OCI-LY7 (cell line): ENCODE data around the gene GSKIP. TPM values are rescaled to one million over a fixed set of nuclear protein-coding genes. Genes with fewer than 3 reads are reported as not detected.

Source experiments
- BruUV-seq: library from RNA; stranded (reverse); fragments of 400-500 nt; replicated peaks from 2 replicates; lab custom pipeline; 2021; lab: Mats Ljungman, UMichigan
- CTCF ChIA-PET: fragments of 300-600 bp; sonication (Branson Sonifier 250); formaldehyde crosslinking; loops from one replicate; lab custom pipeline; 2022; ENCODE audit warnings: antibody characterized with exemption; ENCODE audit not compliant: unreplicated experiment; lab: Charles Lee
- POLR2A ChIA-PET: fragments of 300-600 bp; sonication (Branson Sonifier 250); formaldehyde crosslinking; loops from one replicate; lab custom pipeline; 2022; ENCODE audit warnings: antibody characterized with exemption; lab: Charles Lee
- DNase-seq: peaks from one replicate; pipeline ENCODE4 v3.0.0-alpha.2; 2015; ENCODE audit warnings: low spot score
- H2AFZ ChIP-seq: fragments of 200-600 bp; sonication (generic), shearing (Covaris generic); 2 replicates; pipeline ENCODE4 v1.6.1; 2014; ENCODE audit warnings: mild to moderate bottlenecking, antibody characterized with exemption, low read length, moderate library complexity
- H3K27ac ChIP-seq: fragments of 200-600 bp; sonication (generic); 2 replicates; pipeline ENCODE4 v1.5.1; 2014; ENCODE audit warnings: mixed run types, low read depth, mild to moderate bottlenecking, moderate library complexity, low read length, inconsistent platforms; ENCODE audit not compliant: poor library complexity, severe bottlenecking
- H3K36me3 ChIP-seq: fragments of 200-600 bp; sonication (generic); 2 replicates; pipeline ENCODE4 v1.6.1; 2014; ENCODE audit warnings: mild to moderate bottlenecking, antibody characterized with exemption, low read length, moderate library complexity, mixed read lengths; ENCODE audit not compliant: insufficient read depth
- H3K4me1 ChIP-seq: fragments of 200-600 bp; sonication (generic); 2 replicates; pipeline ENCODE4 v1.5.1; 2014; ENCODE audit warnings: mild to moderate bottlenecking, low read length; ENCODE audit not compliant: insufficient read depth, poor library complexity, severe bottlenecking
- H3K4me2 ChIP-seq: fragments of 200-600 bp; sonication (generic); 2 replicates; pipeline ENCODE4 v1.6.1; 2014; ENCODE audit warnings: mild to moderate bottlenecking, low read length
- H3K4me3 ChIP-seq: fragments of 200-600 bp; sonication (generic); 2 replicates; pipeline ENCODE4 v1.5.1; 2014; ENCODE audit warnings: mild to moderate bottlenecking, low read depth, low read length; ENCODE audit not compliant: poor library complexity, severe bottlenecking
- H3K79me2 ChIP-seq: fragments of 200-600 bp; sonication (generic); 2 replicates; pipeline ENCODE4 v1.6.1; 2016; ENCODE audit warnings: low read depth, mild to moderate bottlenecking, low read length, moderate library complexity, mixed read lengths; ENCODE audit not compliant: insufficient read depth
- H3K9me2 ChIP-seq: fragments of 200-600 bp; sonication (generic); 2 replicates; pipeline ENCODE4 v1.6.1; 2016; ENCODE audit warnings: mild to moderate bottlenecking, low read length, mixed read lengths; ENCODE audit not compliant: insufficient read depth
- H3K9me3 ChIP-seq: fragments of 200-600 bp; sonication (generic); 2 replicates; pipeline ENCODE4 v1.6.1; 2014; ENCODE audit warnings: mild to moderate bottlenecking, mixed run types, low read length, mixed read lengths
- H4K20me1 ChIP-seq: fragments of 200-600 bp; sonication (generic); 2 replicates; pipeline ENCODE4 v1.6.1; 2014; ENCODE audit warnings: mild to moderate bottlenecking, antibody characterized with exemption, low read length, moderate library complexity, mixed read lengths; ENCODE audit not compliant: insufficient read depth
- CTCF ChIP-seq: fragments of 200-600 bp; sonication (generic); conservative IDR thresholded peaks from 2 replicates; pipeline ENCODE4 v1.5.1; 2014; ENCODE audit warnings: mild to moderate bottlenecking, antibody characterized with exemption, low read length, moderate library complexity, mixed read lengths
- EZH2phosphoT487 ChIP-seq: fragments of 200-600 bp; sonication (generic); IDR thresholded peaks from 2 replicates; pipeline ENCODE4 v1.6.1; 2018; ENCODE audit warnings: low read depth, borderline replicate concordance, mild to moderate bottlenecking, mixed run types, antibody characterized with exemption, low read length, moderate library complexity, mixed read lengths
- intact Hi-C: fragments of 100-400 bp; cut with micrococcal nuclease; formaldehyde crosslinking; loops from one replicate; pipeline ENCODE4 v1.10.0; 2022; ENCODE audit not compliant: unreplicated experiment
- total RNA-seq, 2 experiments: library from RNA; depleted of rRNA in 1 of 2; stranded (reverse); fragments of >200 nt in 1 of 2; shearing (Covaris generic) in 1 of 2; gene quantifications; 2 replicates each; pipeline ENCODE4 v1.2.3, GENCODE V29; 2014 to 2022

The GSKIP gene
- total RNA-seq, 2 experiments from 2014 or later: 7.7 to 12.6 TPM

- Histone ChIP-seq H4K20me1 (no peaks in the 10 kb centered on the region), H3K4me2 (no peak overlapping the region), H3K27ac (no peak overlapping the region), H3K36me3 (no peaks in the 10 kb centered on the region), H3K79me2 (no peaks in the 10 kb centered on the region), H3K4me1 (no peaks in the 10 kb centered on the region), H2AFZ (no peak overlapping the region), H3K9me3 (no peaks in the 10 kb centered on the region), H3K9me2 (no peaks in the 10 kb centered on the region), H3K4me3 (no peak overlapping the region)
- no peak for DNase-seq
- ChIA-PET CTCF (no interaction called here), POLR2A (no interaction called here)
- intact Hi-C loops: no loop called here
- TF ChIP-seq CTCF (no peak), EZH2phosphoT487 (no peak)
- BruUV-seq: no TSS peak
These were observed 46.4 kb downstream of the GSKIP start for GRCh38 chr14:96409701-96410100.

- Histone ChIP-seq H3K4me1 (no peaks in the 10 kb centered on the region), H3K4me3 (no peak overlapping the region), H4K20me1 (no peaks in the 10 kb centered on the region), H3K36me3 (no peaks in the 10 kb centered on the region), H3K79me2 (no peaks in the 10 kb centered on the region), H3K9me2 (no peaks in the 10 kb centered on the region), H3K27ac (no peak overlapping the region), H3K9me3 (no peaks in the 10 kb centered on the region), H2AFZ (no peak overlapping the region), H3K4me2 (no peak overlapping the region)
- ChIA-PET CTCF (no interaction called here), POLR2A (no interaction called here)
- no TSS peak for BruUV-seq
- intact Hi-C loops: no loop called here
- DNase-seq: no peak
- TF ChIP-seq CTCF: no peak
- no peak for TF ChIP-seq EZH2phosphoT487
These were observed 46.8 kb downstream of the GSKIP start for GRCh38 chr14:96410119-96410518.

GRCh38 chr14:96413526-96413925, 50.2 kb downstream of the GSKIP start:
- no peaks in the 10 kb centered on the region for H3K9me3 ChIP-seq
- no peak overlapping the region for H2AFZ ChIP-seq
- H3K4me2 ChIP-seq: no peak overlapping the region
- ChIA-PET CTCF (no interaction called here), POLR2A (no interaction called here)
- no peaks in the 10 kb centered on the region for H3K4me1 ChIP-seq
- intact Hi-C loops: no loop called here
- H3K36me3 ChIP-seq: no peaks in the 10 kb centered on the region
- TF ChIP-seq EZH2phosphoT487: no peak
- no peak for TF ChIP-seq CTCF
- H3K4me3 ChIP-seq: no peak overlapping the region
- no peak overlapping the region for H3K27ac ChIP-seq
- H3K79me2 ChIP-seq: no peaks in the 10 kb centered on the region
- H3K9me2 ChIP-seq: no peaks in the 10 kb centered on the region
- H4K20me1 ChIP-seq: no peaks in the 10 kb centered on the region
- no TSS peak for BruUV-seq
- DNase-seq: no peak
